IMR-90 (cell line): ENCODE measurements around the gene CEP20. TPM values are rescaled to one million over a fixed set of nuclear protein-coding genes. Genes with fewer than 3 reads are reported as not detected.

Source experiments
- ATAC-seq: fragments of 200-7000 bp; cut with Tn5 transposase; 2 replicates; pipeline ENCODE4 v1.9.1; 2020; ENCODE audit warnings: low read depth, mild to moderate bottlenecking, moderate library complexity
- BruUV-seq: library from RNA; stranded (reverse); fragments of 400-500 nt; replicated peaks from 2 replicates; lab custom pipeline; 2021; lab: Mats Ljungman, UMichigan
- CTCF ChIA-PET: fragments of 300-600 bp; formaldehyde crosslinking; extraction: SDS; loops from one replicate; lab custom pipeline; 2021; ENCODE audit warnings: antibody characterized with exemption; lab: Yijun Ruan, JAX
- POLR2A ChIA-PET: fragments of 300-600 bp; sonication (Branson Sonifier 250); formaldehyde crosslinking; loops from one replicate; lab custom pipeline; 2022; ENCODE audit warnings: antibody characterized with exemption; ENCODE audit not compliant: unreplicated experiment; lab: Charles Lee
- DNase-seq: peaks from one replicate; pipeline ENCODE4 v3.0.0; 2013
- H2AFZ ChIP-seq: replicated peaks from 2 replicates; pipeline ENCODE3; 2013; ENCODE audit warnings: low read length, mild to moderate bottlenecking; ENCODE audit not compliant: poor library complexity
- H2AK5ac ChIP-seq: 2 replicates; pipeline ENCODE4 v1.6.1; 2013; ENCODE audit warnings: low read depth, low read length, inconsistent platforms
- H2AK9ac ChIP-seq: replicated peaks from 2 replicates; pipeline ENCODE3; 2013; ENCODE audit warnings: mild to moderate bottlenecking, low read depth, low read length, moderate library complexity; ENCODE audit not compliant: poor library complexity
- H2BK120ac ChIP-seq: 2 replicates; pipeline ENCODE4 v1.6.1; 2013; ENCODE audit warnings: low read depth, low read length, inconsistent platforms
- H2BK15ac ChIP-seq: 3 replicates; pipeline ENCODE4 v1.6.1; 2013; ENCODE audit warnings: low read depth, low read length, inconsistent platforms
- H2BK20ac ChIP-seq: 2 replicates; pipeline ENCODE4 v1.6.1; 2013; ENCODE audit warnings: low read depth, mild to moderate bottlenecking, inconsistent platforms, low read length, moderate library complexity
- H2BK5ac ChIP-seq: 2 replicates; pipeline ENCODE4 v1.6.1; 2013; ENCODE audit warnings: mild to moderate bottlenecking, low read depth, low read length, inconsistent platforms; ENCODE audit not compliant: poor library complexity, severe bottlenecking
- H3K14ac ChIP-seq: replicated peaks from 2 replicates; pipeline ENCODE4 v1.6.1; 2013; ENCODE audit warnings: low read depth, low read length, inconsistent platforms
- H3K18ac ChIP-seq: 2 replicates; pipeline ENCODE4 v1.6.1; 2013; ENCODE audit warnings: low read depth, low read length, control low read depth
- H3K23ac ChIP-seq: 2 replicates; pipeline ENCODE4 v1.6.1; 2013; ENCODE audit warnings: low read depth, low read length, inconsistent platforms
- H3K27ac ChIP-seq: 2 replicates; pipeline ENCODE4 v1.5.1; 2013; ENCODE audit warnings: mild to moderate bottlenecking, control low read depth, low read length; ENCODE audit not compliant: insufficient read depth
- H3K27me3 ChIP-seq: 2 replicates; pipeline ENCODE4 v1.6.1; 2013; ENCODE audit warnings: low read length; ENCODE audit not compliant: control insufficient read depth, insufficient read depth
- H3K36me3 ChIP-seq: 2 replicates; pipeline ENCODE4 v1.6.1; 2013; ENCODE audit warnings: low read length, mixed read lengths; ENCODE audit not compliant: control insufficient read depth, insufficient read depth
- H3K4ac ChIP-seq: 2 replicates; pipeline ENCODE4 v1.6.1; 2013; ENCODE audit warnings: low read depth, low read length, inconsistent platforms
- H3K4me1 ChIP-seq: 2 replicates; pipeline ENCODE4 v1.6.1; 2013; ENCODE audit warnings: low read length, mixed read lengths; ENCODE audit not compliant: control insufficient read depth, insufficient read depth
- H3K4me2 ChIP-seq: 2 replicates; pipeline ENCODE4 v1.6.1; 2013; ENCODE audit warnings: low read depth, mild to moderate bottlenecking, control low read depth, low read length, moderate library complexity
- H3K4me3 ChIP-seq: 2 replicates; pipeline ENCODE4 v1.5.1; 2013; ENCODE audit warnings: low read depth, mild to moderate bottlenecking, control low read depth, low read length, moderate library complexity; ENCODE audit not compliant: insufficient read depth
- H3K56ac ChIP-seq: 2 replicates; pipeline ENCODE4 v1.6.1; 2013; ENCODE audit warnings: low read length, inconsistent platforms; ENCODE audit not compliant: insufficient read depth; ENCODE audit errors: extremely low read depth
- H3K79me1 ChIP-seq, 2 experiments: 2 replicates each; pipeline ENCODE4 v1.6.1; 2013; ENCODE audit warnings: low read length in 2 of 2, inconsistent platforms in 1 of 2, low read depth in 1 of 2
- H3K9ac ChIP-seq: 2 replicates; pipeline ENCODE4 v1.6.1; 2013; ENCODE audit warnings: low read depth, low read length, control low read depth
- H3K9me1 ChIP-seq: 2 replicates; pipeline ENCODE4 v1.6.1; 2013; ENCODE audit warnings: low read length, inconsistent platforms; ENCODE audit not compliant: insufficient read depth
- H3K9me3 ChIP-seq: 2 replicates; pipeline ENCODE4 v1.6.1; 2013; ENCODE audit warnings: low read length; ENCODE audit not compliant: control insufficient read depth, insufficient read depth
- H4K20me1 ChIP-seq: 2 replicates; pipeline ENCODE4 v1.6.1; 2013; ENCODE audit warnings: low read length, inconsistent platforms; ENCODE audit not compliant: insufficient read depth
- H4K5ac ChIP-seq: 2 replicates; pipeline ENCODE4 v1.6.1; 2013; ENCODE audit warnings: mild to moderate bottlenecking, low read depth, low read length, control low read depth
- H4K8ac ChIP-seq, 2 experiments: 2 replicates each; pipeline ENCODE4 v1.6.1; 2013; ENCODE audit warnings: low read depth in 2 of 2, low read length in 2 of 2, control low read depth in 1 of 2, inconsistent platforms in 1 of 2
- H4K91ac ChIP-seq: 2 replicates; pipeline ENCODE4 v1.6.1; 2013; ENCODE audit warnings: low read depth, low read length, inconsistent platforms; ENCODE audit not compliant: insufficient read depth
- BHLHE40 ChIP-seq: fragments of 150-350 bp; IDR thresholded peaks from 2 replicates; pipeline ENCODE4 v1.6.1; 2016; ENCODE audit warnings: mild to moderate bottlenecking, low read depth, low read length
- CEBPB ChIP-seq: IDR thresholded peaks from 2 replicates; pipeline ENCODE4 v1.6.1; 2012; ENCODE audit warnings: low read depth, low read length, improper control_type of control experiment
- CHD1 ChIP-seq: IDR thresholded peaks from 2 replicates; pipeline ENCODE4 v1.6.1; 2012; ENCODE audit warnings: low read depth, low read length, improper control_type of control experiment
- FOS ChIP-seq: fragments of 150-350 bp; IDR thresholded peaks from 2 replicates; pipeline ENCODE4 v1.6.1; 2016; ENCODE audit warnings: low read depth, low read length
- MAFK ChIP-seq: IDR thresholded peaks from 2 replicates; pipeline ENCODE4 v1.6.1; 2012; ENCODE audit warnings: low read depth, low read length, improper control_type of control experiment
- MAZ ChIP-seq: IDR thresholded peaks from 2 replicates; pipeline ENCODE4 v1.6.1; 2012; ENCODE audit warnings: low read depth, mild to moderate bottlenecking, low read length, improper control_type of control experiment, moderate library complexity, borderline replicate concordance
- MXI1 ChIP-seq: IDR thresholded peaks from 2 replicates; pipeline ENCODE4 v1.6.1; 2012; ENCODE audit warnings: low read depth, mild to moderate bottlenecking, low read length, moderate library complexity, borderline replicate concordance
- NFE2L2 ChIP-seq: fragments of 150-350 bp; IDR thresholded peaks from 2 replicates; pipeline ENCODE4 v1.6.1; 2016; ENCODE audit warnings: low read depth, mild to moderate bottlenecking, low read length
- POLR2A ChIP-seq: IDR thresholded peaks from 2 replicates; pipeline ENCODE4 v1.6.1; 2012; ENCODE audit warnings: mild to moderate bottlenecking, low read depth, low read length
- RAD21 ChIP-seq: IDR thresholded peaks from 2 replicates; pipeline ENCODE4 v1.6.1; 2012; ENCODE audit warnings: low read length, improper control_type of control experiment
- RCOR1 ChIP-seq: IDR thresholded peaks from 2 replicates; pipeline ENCODE4 v1.6.1; 2012; ENCODE audit warnings: mild to moderate bottlenecking, low read length, improper control_type of control experiment; ENCODE audit not compliant: insufficient replicate concordance
- RFX5 ChIP-seq: IDR thresholded peaks from 2 replicates; pipeline ENCODE4 v1.8.0; 2012; ENCODE audit warnings: low read depth, mild to moderate bottlenecking, low read length, moderate library complexity
- SMC3 ChIP-seq: fragments of 150-350 bp; IDR thresholded peaks from 2 replicates; pipeline ENCODE4 v1.6.1; 2016; ENCODE audit warnings: low read depth, mild to moderate bottlenecking, antibody characterized with exemption, low read length, moderate library complexity
- WGBS, 2 experiments: methylation state at CpG; one replicate each; pipeline versions ENCODE4 v1.1.5 to v1.1.7; 2013; ENCODE audit warnings: missing lambda C conversion rate in 2 of 2; ENCODE audit not compliant: insufficient read length in 1 of 2; ENCODE audit errors: extremely low coverage in 2 of 2; 5-methylcytosine and 5-hydroxymethylcytosine counted together
- dilution Hi-C: fragments of 300-500 bp; cut with HindIII; formaldehyde crosslinking; loops from one replicate; pipeline ENCODE4 v1.14.3; 2018; ENCODE audit warnings: low sequenced_read_pairs; ENCODE audit not compliant: unreplicated experiment
- in situ Hi-C: fragments of 300-500 bp; cut with MboI; formaldehyde crosslinking; loops from 3 replicates; pipeline ENCODE4 v1.14.3; 2019; ENCODE audit warnings: low sequenced_read_pairs, inconsistent platforms, mixed read lengths
- intact Hi-C: fragments of 100-400 bp; cut with micrococcal nuclease; formaldehyde crosslinking; loops from 2 replicates; pipeline ENCODE4 v1.10.0; 2022
- polyA plus RNA-seq, 3 experiments: library from polyadenylated mRNA; depleted of rRNA; stranded (reverse); fragments of >200 nt; gene quantifications; 2 replicates each; pipeline ENCODE4 v1.2.3, GENCODE V29; 2012; ENCODE audit warnings: low replicate concordance in 1 of 3
- total RNA-seq: library from RNA; depleted of rRNA; stranded (reverse); fragments of >200 nt; gene quantifications from 2 replicates; pipeline ENCODE4 v1.2.3, GENCODE V29; 2012
- TF ChIP-seq, protein P1 (sequence below): fragments of 150-350 bp; IDR thresholded peaks from 2 replicates; pipeline ENCODE4 v1.6.1; 2016; ENCODE audit warnings: low read depth, mild to moderate bottlenecking, low read length, moderate library complexity, borderline replicate concordance
- TF ChIP-seq, protein P2 (sequence below): conservative IDR thresholded peaks from 2 replicates; pipeline ENCODE4 v1.5.1; 2012; ENCODE audit warnings: mild to moderate bottlenecking, low read depth, low read length, improper control_type of control experiment
- TF ChIP-seq, protein P3 (sequence below): fragments of 150-350 bp; IDR thresholded peaks from 2 replicates; pipeline ENCODE4 v1.6.1; 2017; ENCODE audit warnings: mild to moderate bottlenecking, antibody characterized with exemption, low read length, low read depth

CEP20 gene
- total and polyA plus RNA-seq, 2 of the 4 experiments (the other 2 are of a cell fraction), result 28.8 to 40.1 TPM

DNA sequence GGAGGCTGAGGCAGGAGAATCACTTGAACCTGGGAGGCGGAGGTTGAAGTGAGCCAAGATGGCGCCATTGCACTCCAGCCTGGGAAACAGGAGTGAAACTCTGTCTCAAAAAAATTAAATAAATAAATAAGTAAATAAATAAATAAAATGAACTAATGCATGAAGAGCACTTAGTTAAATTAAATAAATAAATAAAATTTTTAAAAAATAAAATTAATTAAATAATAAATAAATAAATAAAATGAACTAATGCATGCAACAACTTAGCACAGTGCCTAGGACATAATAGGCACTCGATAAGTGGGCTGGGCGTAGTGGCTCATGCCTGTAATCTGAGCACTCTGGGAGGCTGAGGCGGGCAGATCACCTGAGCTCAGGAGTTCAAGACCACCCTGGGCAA lies 15.6 kb upstream of the CEP20 start:
- no TSS peak for BruUV-seq
- Histone ChIP-seq H3K4ac (no peak overlapping the region), H2BK120ac (no peak overlapping the region), H4K91ac (no peak overlapping the region), H3K27me3 (no peaks in the 10 kb centered on the region), H3K14ac (no peak overlapping the region), H2AK9ac (no peak overlapping the region), H3K4me3 (no peak overlapping the region), H3K36me3 (no peaks in the 10 kb centered on the region), H3K4me2 (no peak overlapping the region), H4K8ac (no peak overlapping the region), H3K9me3 (no peaks in the 10 kb centered on the region), H4K5ac (no peak overlapping the region), H3K56ac (no peak overlapping the region), H3K79me1 (no peaks in the 10 kb centered on the region), H3K27ac (no peak overlapping the region), H3K4me1 (peaks cover 7% of the 10 kb centered on the region), H3K9ac (no peak overlapping the region), H2BK15ac (no peak overlapping the region), H2BK5ac (no peak overlapping the region), H2AFZ (no peak overlapping the region), H4K20me1 (no peaks in the 10 kb centered on the region), H3K23ac (no peak overlapping the region), H3K18ac (no peak overlapping the region), H3K9me1 (peaks cover 10% of the 10 kb centered on the region; the same call in 1 of the 2 replicates), H2BK20ac (no peak overlapping the region), H2AK5ac (no peak overlapping the region)
- intact Hi-C loops, result no loop called here
- in situ Hi-C loops, result no loop called here
- DNase-seq (no peak), ATAC-seq (no peak)
- TF ChIP-seq MAZ (no peak), CEBPB (no peak), RCOR1 (no peak), BHLHE40 (no peak), MXI1 (no peak), RAD21 (no peak), CHD1 (no peak), RFX5 (no peak), POLR2A (no peak), NFE2L2 (no peak), FOS (no peak), MAFK (no peak), SMC3 (no peak)
- TF ChIP-seq, protein P1, sequence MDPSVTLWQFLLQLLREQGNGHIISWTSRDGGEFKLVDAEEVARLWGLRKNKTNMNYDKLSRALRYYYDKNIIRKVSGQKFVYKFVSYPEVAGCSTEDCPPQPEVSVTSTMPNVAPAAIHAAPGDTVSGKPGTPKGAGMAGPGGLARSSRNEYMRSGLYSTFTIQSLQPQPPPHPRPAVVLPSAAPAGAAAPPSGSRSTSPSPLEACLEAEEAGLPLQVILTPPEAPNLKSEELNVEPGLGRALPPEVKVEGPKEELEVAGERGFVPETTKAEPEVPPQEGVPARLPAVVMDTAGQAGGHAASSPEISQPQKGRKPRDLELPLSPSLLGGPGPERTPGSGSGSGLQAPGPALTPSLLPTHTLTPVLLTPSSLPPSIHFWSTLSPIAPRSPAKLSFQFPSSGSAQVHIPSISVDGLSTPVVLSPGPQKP, result no peak
- TF ChIP-seq, protein P2, sequence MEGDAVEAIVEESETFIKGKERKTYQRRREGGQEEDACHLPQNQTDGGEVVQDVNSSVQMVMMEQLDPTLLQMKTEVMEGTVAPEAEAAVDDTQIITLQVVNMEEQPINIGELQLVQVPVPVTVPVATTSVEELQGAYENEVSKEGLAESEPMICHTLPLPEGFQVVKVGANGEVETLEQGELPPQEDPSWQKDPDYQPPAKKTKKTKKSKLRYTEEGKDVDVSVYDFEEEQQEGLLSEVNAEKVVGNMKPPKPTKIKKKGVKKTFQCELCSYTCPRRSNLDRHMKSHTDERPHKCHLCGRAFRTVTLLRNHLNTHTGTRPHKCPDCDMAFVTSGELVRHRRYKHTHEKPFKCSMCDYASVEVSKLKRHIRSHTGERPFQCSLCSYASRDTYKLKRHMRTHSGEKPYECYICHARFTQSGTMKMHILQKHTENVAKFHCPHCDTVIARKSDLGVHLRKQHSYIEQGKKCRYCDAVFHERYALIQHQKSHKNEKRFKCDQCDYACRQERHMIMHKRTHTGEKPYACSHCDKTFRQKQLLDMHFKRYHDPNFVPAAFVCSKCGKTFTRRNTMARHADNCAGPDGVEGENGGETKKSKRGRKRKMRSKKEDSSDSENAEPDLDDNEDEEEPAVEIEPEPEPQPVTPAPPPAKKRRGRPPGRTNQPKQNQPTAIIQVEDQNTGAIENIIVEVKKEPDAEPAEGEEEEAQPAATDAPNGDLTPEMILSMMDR, result no peak
- TF ChIP-seq, protein P3, sequence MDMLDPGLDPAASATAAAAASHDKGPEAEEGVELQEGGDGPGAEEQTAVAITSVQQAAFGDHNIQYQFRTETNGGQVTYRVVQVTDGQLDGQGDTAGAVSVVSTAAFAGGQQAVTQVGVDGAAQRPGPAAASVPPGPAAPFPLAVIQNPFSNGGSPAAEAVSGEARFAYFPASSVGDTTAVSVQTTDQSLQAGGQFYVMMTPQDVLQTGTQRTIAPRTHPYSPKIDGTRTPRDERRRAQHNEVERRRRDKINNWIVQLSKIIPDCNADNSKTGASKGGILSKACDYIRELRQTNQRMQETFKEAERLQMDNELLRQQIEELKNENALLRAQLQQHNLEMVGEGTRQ, result no peak
- POLR2A ChIA-PET, result no interaction called here
- CTCF ChIA-PET, result no interaction called here
- WGBS, 2 experiments, result no CpG with 5 or more reads among the region's 5 CpGs
- dilution Hi-C loops, result no loop called here
